Adrenal gland (tissue), 12 donors: ENCODE results near the gene GFOD2. TPM values are rescaled to one million over a fixed set of nuclear protein-coding genes. Genes with fewer than 3 reads are reported as not detected.

Experiments used
- DNase-seq, 7 donors: peaks; one replicate each; pipeline ENCODE4 v3.0.0-alpha.2; 2019 to 2020
- H3K27ac ChIP-seq, 5 donors: fragments of 200-600 bp; sonication (generic) in 4 of 5; 1 replicate in 3 of 5; 2 replicates in 2 of 5; pipeline versions ENCODE4 v1.5.1 to v1.8.0; 2016 to 2020; ENCODE audit warnings: mild to moderate bottlenecking in 1 of 5
- H3K27me3 ChIP-seq: fragments of 200-600 bp; 2 replicates; pipeline ENCODE4 v1.8.0; 2021
- H3K36me3 ChIP-seq, 2 donors: fragments of 200-600 bp; replicated peaks in 1 of 2; 1 replicate in 1 of 2; 2 replicates in 1 of 2; pipeline versions ENCODE4 v1.5.1 to v1.8.0; 2018 to 2022
- H3K4me1 ChIP-seq, 2 donors: fragments of 200-600 bp; replicated peaks in 1 of 2; 1 replicate in 1 of 2; 2 replicates in 1 of 2; pipeline versions ENCODE4 v1.5.1 to v1.8.0; 2018 to 2021
- H3K4me3 ChIP-seq, 4 donors: fragments of 200-600 bp; sonication (generic) in 3 of 4; one replicate each; pipeline ENCODE4 v1.5.1; 2016 to 2018
- H3K9me3 ChIP-seq, 3 donors: fragments of 200-600 bp; sonication (generic) in 1 of 3; replicated peaks in 1 of 3; 1 replicate in 2 of 3; 2 replicates in 1 of 3; pipeline versions ENCODE4 v1.5.1 to v1.8.0; 2016 to 2021
- POLR2A ChIP-seq, 2 donors: fragments of 450-650 bp; IDR thresholded peaks; one replicate each; pipeline ENCODE4 v1.6.1; 2017; ENCODE audit warnings: antibody characterized with exemption in 2 of 2, mild to moderate bottlenecking in 2 of 2, moderate library complexity in 1 of 2
- WGBS, 4 donors: extraction: QIAGEN DNeasy Blood & Tissue Kit in 2 of 4; methylation state at CpG; one replicate each; pipeline versions ENCODE4 v1.1.5 to v1.1.7; 2013 to 2017; 5-methylcytosine and 5-hydroxymethylcytosine counted together
- intact Hi-C, 2 donors: fragments of 100-400 bp; cut with DNase I; formaldehyde crosslinking; loops; one replicate each; pipeline versions ENCODE4 v1.14.1 to v1.15.0; 2022 to 2023
- polyA plus RNA-seq, 3 donors: library from polyadenylated mRNA; stranded (reverse); fragments of 200-250 nt in 2 of 3; fragments of 350-450 nt in 1 of 3; fragmentation: Illumina TruSeq in 1 of 3; extraction: RNeasy Lipid Tissue Mini Kit (QIAGEN cat#74804) in 1 of 3; gene quantifications; one replicate each; pipeline ENCODE4 v1.2.3, GENCODE V29; 2013 to 2014
- total RNA-seq, 9 donors: library from RNA; depleted of rRNA in 4 of 9; stranded (reverse); fragments of >200 nt in 4 of 9; fragments of 120-200 nt in 1 of 9; fragmentation: NEBNext Ultra II Directional in 1 of 9; extraction: Animal tissue kit (Norgen Biotek cat#: 25700) in 1 of 9; gene quantifications; one replicate each; pipeline versions ENCODE4 v1.1.0 to v1.2.4, GENCODE V29; 2013 to 2023
- TF ChIP-seq, protein P1 (sequence below), 6 experiments: fragments of 450-650 bp in 4 of 6; fragments of 200-600 bp in 2 of 6; sonication (generic) in 1 of 6; IDR thresholded peaks; 1 replicate in 5 of 6; 2 replicates in 1 of 6; pipeline versions ENCODE4 v1.5.1 to v1.8.0; 2016 to 2021; ENCODE audit warnings: antibody characterized with exemption in 6 of 6, mild to moderate bottlenecking in 2 of 6, moderate library complexity in 1 of 6
- donor health status: healthy with polysubstance abuse.
- donor health status: Bipolar disorder and iron deficiency.
- donor health status: DM: yes; HTN: yes; CAD: no.
- donor health status: DM: no; HTN: no; CAD: no.
- donor health status: DM: no; HTN: no; CAD: no.
- donor health status: DM: yes; HTN: yes; CAD: no.

The GFOD2 gene
- total and polyA plus RNA-seq, 12 donors, result 14.2 to 43.5 (median 16.7) TPM

DNA sequence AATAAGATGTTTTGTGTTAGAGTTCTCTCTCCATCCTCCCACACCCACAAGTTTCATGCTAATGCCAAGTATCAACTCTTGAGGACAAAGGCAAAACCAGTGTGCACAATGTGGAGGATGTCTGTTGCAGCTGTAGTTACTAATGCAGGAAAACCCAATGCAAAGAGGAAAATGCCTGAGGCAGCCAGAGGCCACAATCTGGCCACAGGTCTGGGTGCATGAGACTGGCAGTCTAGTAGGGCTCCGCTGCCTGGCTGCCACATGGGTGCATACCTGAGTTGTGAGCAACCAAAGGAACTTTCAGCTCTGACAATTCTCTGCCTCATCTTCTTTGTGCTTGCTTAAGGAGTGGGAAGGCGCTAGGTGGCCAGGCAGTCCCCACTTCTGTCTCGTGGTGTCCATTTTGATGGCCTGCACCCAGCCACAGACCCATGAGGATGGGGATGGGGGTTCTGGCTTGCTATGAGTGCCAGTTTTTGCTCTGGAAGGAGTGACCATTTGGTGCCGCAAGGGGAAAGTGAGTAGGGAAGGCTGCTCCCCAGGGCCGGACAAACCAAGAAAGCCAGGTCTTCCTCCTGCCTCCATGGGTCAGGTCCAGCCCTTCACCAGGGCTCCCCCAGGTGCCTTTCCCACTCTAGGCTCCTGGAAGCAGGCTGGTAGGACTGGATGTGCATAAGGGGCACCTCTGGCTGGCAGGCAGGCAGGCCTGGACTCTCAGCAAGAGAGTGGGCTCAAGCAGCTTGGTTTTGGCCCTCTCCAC lies 4.2 kb upstream of the GFOD2 start:
- peak in 1 of 7 donors; percentile 12 for DNase-seq
- WGBS, 4 donors, result 88 to 100% (median 96%) methylated on average over 1 to 5 of the region's 5 CpGs
- peaks cover 0 to 35% of the 10 kb centered on the region in 2 donors for H3K36me3 ChIP-seq
- H3K9me3 ChIP-seq, result no peaks in the 10 kb centered on the region
- no peak overlapping the region for H3K27ac ChIP-seq
- intact Hi-C loops, result loop anchor here in 1 of 2 donors (10.0 kb wide), 1 partner anchor 81 kb away; the partner anchor contains the start of genes RANBP10 and TSNAXIP1
- no peak overlapping the region for H3K4me3 ChIP-seq
- H3K4me1 ChIP-seq, result peaks cover 26 to 27% of the 10 kb centered on the region in 2 donors
- no peaks in the 10 kb centered on the region for H3K27me3 ChIP-seq
- TF ChIP-seq, protein P1, sequence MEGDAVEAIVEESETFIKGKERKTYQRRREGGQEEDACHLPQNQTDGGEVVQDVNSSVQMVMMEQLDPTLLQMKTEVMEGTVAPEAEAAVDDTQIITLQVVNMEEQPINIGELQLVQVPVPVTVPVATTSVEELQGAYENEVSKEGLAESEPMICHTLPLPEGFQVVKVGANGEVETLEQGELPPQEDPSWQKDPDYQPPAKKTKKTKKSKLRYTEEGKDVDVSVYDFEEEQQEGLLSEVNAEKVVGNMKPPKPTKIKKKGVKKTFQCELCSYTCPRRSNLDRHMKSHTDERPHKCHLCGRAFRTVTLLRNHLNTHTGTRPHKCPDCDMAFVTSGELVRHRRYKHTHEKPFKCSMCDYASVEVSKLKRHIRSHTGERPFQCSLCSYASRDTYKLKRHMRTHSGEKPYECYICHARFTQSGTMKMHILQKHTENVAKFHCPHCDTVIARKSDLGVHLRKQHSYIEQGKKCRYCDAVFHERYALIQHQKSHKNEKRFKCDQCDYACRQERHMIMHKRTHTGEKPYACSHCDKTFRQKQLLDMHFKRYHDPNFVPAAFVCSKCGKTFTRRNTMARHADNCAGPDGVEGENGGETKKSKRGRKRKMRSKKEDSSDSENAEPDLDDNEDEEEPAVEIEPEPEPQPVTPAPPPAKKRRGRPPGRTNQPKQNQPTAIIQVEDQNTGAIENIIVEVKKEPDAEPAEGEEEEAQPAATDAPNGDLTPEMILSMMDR (IDR thresholded peaks at IDR 0.05), result no peak
- no peak for TF ChIP-seq POLR2A (IDR thresholded peaks at IDR 0.05)

DNA sequence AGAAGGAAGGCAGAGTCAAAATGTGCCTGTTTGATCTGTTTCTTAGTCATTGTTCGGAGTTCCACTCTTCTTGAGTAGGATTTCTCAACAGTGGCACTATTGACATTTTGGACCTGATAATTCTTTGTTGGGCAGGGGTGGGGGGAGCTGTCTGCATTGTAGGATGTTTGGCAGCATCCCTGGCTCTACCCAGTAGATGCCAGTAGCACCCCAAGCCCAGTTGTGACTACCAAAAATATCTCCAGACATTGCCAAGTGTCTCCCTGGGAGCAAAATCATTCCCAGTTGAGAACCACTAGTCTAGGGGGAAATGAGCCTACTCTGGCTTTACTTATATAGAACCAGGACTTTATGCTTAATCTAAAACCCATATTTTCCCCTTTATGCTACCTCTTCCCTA lies 1.1 kb upstream of the GFOD2 start:
- H3K9me3 ChIP-seq, result no peaks in the 10 kb centered on the region

DNA sequence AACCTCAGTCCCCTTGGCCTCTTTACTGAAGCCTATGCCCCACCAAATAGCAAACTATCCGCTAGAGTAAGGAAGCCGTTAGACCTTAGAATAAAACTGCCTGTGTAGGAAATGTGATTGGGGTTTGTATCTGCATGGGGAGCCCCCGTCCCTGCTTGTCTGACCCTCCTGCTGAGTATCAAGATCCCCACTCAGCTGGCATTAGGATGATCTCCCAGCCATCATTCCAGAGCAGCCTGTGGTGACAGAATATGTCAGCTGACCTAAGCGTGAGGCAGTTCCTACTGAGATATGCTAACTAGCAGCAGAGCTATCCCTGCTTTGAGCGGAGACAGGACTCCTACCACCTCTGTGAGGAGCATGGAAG lies 645 bp upstream of the GFOD2 start:
- DNase-seq, result peak in 6 of 7 donors; percentile 53 to 75 (median 66)
- Histone ChIP-seq H3K4me3 (peak overlapping the region in 3 of 4 donors; percentile 79 to 86 (median 84)), H3K4me1 (peaks cover 16 to 21% of the 10 kb centered on the region in 2 donors), H3K27ac (peak overlapping the region; percentile 76 to 91 (median 90)), H3K36me3 (peaks cover 0 to 11% of the 10 kb centered on the region in 2 donors), H3K9me3 (no peaks in the 10 kb centered on the region), H3K27me3 (no peaks in the 10 kb centered on the region)
- TF ChIP-seq, protein P1 (IDR thresholded peaks at IDR 0.05), result no peak
- TF ChIP-seq POLR2A (IDR thresholded peaks at IDR 0.05), result no peak
- intact Hi-C loops, result loop anchor here in 1 of 2 donors (10.0 kb wide), 1 partner anchor 85 kb away; the partner anchor contains the start of genes RANBP10 and TSNAXIP1
- 0 to 1% (median 0%) methylated on average over 4 to 5 of the region's 5 CpGs for WGBS, 4 donors

More for the DNA sequence above, 1.1 kb upstream of the GFOD2 start:
- intact Hi-C loops, result loop anchor here in 1 of 2 donors (10.0 kb wide), 1 partner anchor 85 kb away; the partner anchor contains the start of genes RANBP10 and TSNAXIP1
- H3K4me3 ChIP-seq, result peak overlapping the region in 2 of 4 donors; percentile 79 to 86
- H3K27me3 ChIP-seq, result no peaks in the 10 kb centered on the region
- peak overlapping the region in 4 of 5 donors; percentile 81 to 91 (median 90) for H3K27ac ChIP-seq
- WGBS, 4 donors, result 19 to 39% (median 28%) methylated on average over 1 of the region's 1 CpG
- TF ChIP-seq, protein P1 (IDR thresholded peaks at IDR 0.05), result no peak
- H3K36me3 ChIP-seq, result peaks cover 0 to 14% of the 10 kb centered on the region in 2 donors
- H3K4me1 ChIP-seq, result peaks cover 16 to 21% of the 10 kb centered on the region in 2 donors
- DNase-seq, result peak in 2 of 7 donors; percentile 19 to 20

DNA sequence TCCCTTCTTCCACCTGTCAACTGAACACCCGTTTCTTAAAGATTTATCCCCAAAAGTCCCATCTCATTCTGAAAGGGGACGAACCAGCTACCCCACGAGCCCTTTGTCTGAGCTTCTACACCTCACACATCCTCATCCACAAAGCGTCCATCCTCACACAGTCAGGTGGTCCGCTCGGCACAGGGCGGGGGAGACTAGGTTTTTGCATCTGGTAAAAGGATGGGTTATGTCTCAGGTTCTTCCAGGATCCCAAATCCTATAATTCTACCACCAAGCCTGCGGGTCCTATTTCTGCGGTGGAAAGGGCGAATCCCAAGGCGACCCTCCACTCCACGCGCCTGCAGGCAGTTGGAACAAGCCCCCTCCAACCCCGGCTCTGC lies 458 bp downstream of the GFOD2 start:
- intact Hi-C loops, result no loop called here
- Histone ChIP-seq H3K4me3 (peak overlapping the region; percentile 79 to 94 (median 85)), H3K27ac (peak overlapping the region in 3 of 5 donors; percentile 81 to 91 (median 91)), H3K36me3 (peaks cover 0 to 6% of the 10 kb centered on the region in 2 donors), H3K9me3 (no peaks in the 10 kb centered on the region), H3K27me3 (no peaks in the 10 kb centered on the region), H3K4me1 (peaks cover 16 to 21% of the 10 kb centered on the region in 2 donors)
- WGBS, 4 donors, result 1 to 4% (median 2%) methylated on average over 9 to 14 of the region's 14 CpGs
- DNase-seq, result no peak
- no peak for TF ChIP-seq POLR2A (IDR thresholded peaks at IDR 0.05)
